ENCODE data around the gene GHR. TPM values are rescaled to one million over a fixed set of nuclear protein-coding genes. Genes with fewer than 3 reads are reported as not detected.

The GHR gene
- total RNA-seq, 1 experiment from 2014 or later, result not detected

DNA sequence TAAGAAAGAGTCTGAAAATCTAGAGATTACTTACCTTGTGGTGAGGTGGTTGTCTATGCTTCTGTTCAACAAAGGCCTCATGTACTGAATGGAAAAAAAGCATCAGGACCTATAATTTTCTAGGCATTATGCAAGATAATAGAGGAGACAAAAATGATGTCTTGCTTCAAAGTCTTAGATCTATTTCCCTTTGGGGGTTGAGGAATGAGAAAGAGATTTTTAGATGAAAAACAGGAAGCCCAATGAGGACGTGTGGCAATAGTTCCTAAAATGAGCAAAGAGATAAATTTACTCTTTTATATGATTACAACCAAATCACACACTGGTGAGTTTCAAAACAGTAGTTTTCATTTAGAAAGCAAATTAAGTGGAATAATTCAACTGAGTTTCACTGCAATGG lies 99.5 kb downstream of the GHR start:
- no peak for DNase-seq (ENCODE audit: low spot score)
- ChIA-PET CTCF (no interaction called here), POLR2A (ENCODE audit: low non-redundant PET) (no interaction called here)
- no TSS peak for BruUV-seq (replicated peaks)
- intact Hi-C loops (cut with micrococcal nuclease; ENCODE audit: unreplicated experiment), result no loop called here
- no peak overlapping the region for H3K27ac ChIP-seq (ENCODE audit: low read depth, low read length, poor library complexity, severe bottlenecking)
- TF ChIP-seq EZH2 (IDR thresholded peaks at IDR 0.05; ENCODE audit: borderline replicate concordance, low read depth, low read length, poor library complexity, severe bottlenecking), result no peak
- TF ChIP-seq, protein P1, sequence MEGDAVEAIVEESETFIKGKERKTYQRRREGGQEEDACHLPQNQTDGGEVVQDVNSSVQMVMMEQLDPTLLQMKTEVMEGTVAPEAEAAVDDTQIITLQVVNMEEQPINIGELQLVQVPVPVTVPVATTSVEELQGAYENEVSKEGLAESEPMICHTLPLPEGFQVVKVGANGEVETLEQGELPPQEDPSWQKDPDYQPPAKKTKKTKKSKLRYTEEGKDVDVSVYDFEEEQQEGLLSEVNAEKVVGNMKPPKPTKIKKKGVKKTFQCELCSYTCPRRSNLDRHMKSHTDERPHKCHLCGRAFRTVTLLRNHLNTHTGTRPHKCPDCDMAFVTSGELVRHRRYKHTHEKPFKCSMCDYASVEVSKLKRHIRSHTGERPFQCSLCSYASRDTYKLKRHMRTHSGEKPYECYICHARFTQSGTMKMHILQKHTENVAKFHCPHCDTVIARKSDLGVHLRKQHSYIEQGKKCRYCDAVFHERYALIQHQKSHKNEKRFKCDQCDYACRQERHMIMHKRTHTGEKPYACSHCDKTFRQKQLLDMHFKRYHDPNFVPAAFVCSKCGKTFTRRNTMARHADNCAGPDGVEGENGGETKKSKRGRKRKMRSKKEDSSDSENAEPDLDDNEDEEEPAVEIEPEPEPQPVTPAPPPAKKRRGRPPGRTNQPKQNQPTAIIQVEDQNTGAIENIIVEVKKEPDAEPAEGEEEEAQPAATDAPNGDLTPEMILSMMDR (conservative IDR thresholded peaks at IDR 0.05; ENCODE audit: low read depth, low read length), result no peak
- no peaks in the 10 kb centered on the region for H3K36me3 ChIP-seq (ENCODE audit: insufficient read depth, low read length, poor library complexity, severe bottlenecking)
- H3K4me3 ChIP-seq (ENCODE audit: low read depth, low read length, poor library complexity, severe bottlenecking), result no peak overlapping the region
- no peaks in the 10 kb centered on the region for H3K27me3 ChIP-seq (replicated peaks; ENCODE audit: insufficient read depth, low read depth, low read length, poor library complexity)
- H3K4me1 ChIP-seq (ENCODE audit: insufficient read depth, low read length, poor library complexity, severe bottlenecking), result no peaks in the 10 kb centered on the region
- no peaks in the 10 kb centered on the region for H3K9me3 ChIP-seq (ENCODE audit: low read depth, low read length, poor library complexity, severe bottlenecking)

DNA sequence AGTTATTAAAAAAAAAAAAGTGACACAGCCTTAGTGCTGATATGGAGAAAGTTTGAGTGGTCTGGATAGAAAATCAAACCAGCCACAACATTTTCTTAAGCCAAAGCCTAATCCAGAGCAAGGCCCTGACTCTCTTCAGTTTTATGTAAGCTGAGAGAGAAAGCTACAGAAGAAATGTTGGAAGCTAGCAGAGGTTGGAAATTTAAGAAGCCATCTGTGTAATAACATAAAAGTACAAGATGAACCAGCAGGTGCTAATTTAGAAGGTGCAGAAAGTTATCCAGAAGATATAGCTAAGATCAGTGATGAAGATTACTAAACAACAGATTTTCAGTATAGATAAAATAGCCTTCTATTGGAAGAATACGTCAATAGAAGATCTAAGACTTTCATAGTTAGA lies 102.9 kb downstream of the GHR start:
- ChIA-PET POLR2A (ENCODE audit: low non-redundant PET) (no interaction called here), CTCF (no interaction called here)
- H3K36me3 ChIP-seq (ENCODE audit: insufficient read depth, low read length, poor library complexity, severe bottlenecking), result no peaks in the 10 kb centered on the region
- H3K9me3 ChIP-seq (ENCODE audit: low read depth, low read length, poor library complexity, severe bottlenecking), result no peaks in the 10 kb centered on the region
- no peaks in the 10 kb centered on the region for H3K27me3 ChIP-seq (replicated peaks; ENCODE audit: insufficient read depth, low read depth, low read length, poor library complexity)
- H3K27ac ChIP-seq (ENCODE audit: low read depth, low read length, poor library complexity, severe bottlenecking), result no peak overlapping the region
- intact Hi-C loops (cut with micrococcal nuclease; ENCODE audit: unreplicated experiment), result no loop called here
- H3K4me1 ChIP-seq (ENCODE audit: insufficient read depth, low read length, poor library complexity, severe bottlenecking), result no peaks in the 10 kb centered on the region
- DNase-seq (ENCODE audit: low spot score), result no peak
- BruUV-seq (replicated peaks), result no TSS peak
- no peak overlapping the region for H3K4me3 ChIP-seq (ENCODE audit: low read depth, low read length, poor library complexity, severe bottlenecking)
- TF ChIP-seq EZH2 (IDR thresholded peaks at IDR 0.05; ENCODE audit: borderline replicate concordance, low read depth, low read length, poor library complexity, severe bottlenecking), result no peak
- TF ChIP-seq, protein P1 (conservative IDR thresholded peaks at IDR 0.05; ENCODE audit: low read depth, low read length), result no peak

DNA sequence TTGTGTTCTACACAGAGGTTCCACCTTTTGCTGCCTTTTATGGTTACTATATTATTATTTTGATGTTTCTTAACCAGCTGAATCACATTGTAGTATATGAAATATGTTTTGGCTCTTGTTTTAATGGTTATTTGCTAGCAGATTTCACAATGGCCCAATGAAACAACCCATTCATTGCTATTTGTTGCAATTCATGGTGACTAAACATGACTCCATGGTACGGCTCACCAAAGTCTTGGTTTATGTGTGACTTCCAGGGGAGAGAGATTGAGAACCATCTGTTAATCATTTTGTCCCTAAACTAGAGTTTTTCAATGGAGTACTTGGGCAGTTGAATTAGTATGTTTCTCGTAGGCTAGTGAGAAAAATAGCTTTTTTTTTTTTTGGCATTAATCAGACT lies 108.4 kb downstream of the GHR start:
- Histone ChIP-seq H3K27me3 (replicated peaks; ENCODE audit: insufficient read depth, low read depth, low read length, poor library complexity) (no peaks in the 10 kb centered on the region), H3K27ac (ENCODE audit: low read depth, low read length, poor library complexity, severe bottlenecking) (no peak overlapping the region), H3K4me1 (ENCODE audit: insufficient read depth, low read length, poor library complexity, severe bottlenecking) (no peaks in the 10 kb centered on the region), H3K4me3 (ENCODE audit: low read depth, low read length, poor library complexity, severe bottlenecking) (no peak overlapping the region), H3K9me3 (ENCODE audit: low read depth, low read length, poor library complexity, severe bottlenecking) (no peaks in the 10 kb centered on the region), H3K36me3 (ENCODE audit: insufficient read depth, low read length, poor library complexity, severe bottlenecking) (no peaks in the 10 kb centered on the region)
- CTCF ChIA-PET, result interaction anchor here (0.6 kb wide), 1 partner anchor 235 kb away, joined by 3 read pairs; no protein-coding TSS in a partner anchor
- intact Hi-C loops (cut with micrococcal nuclease; ENCODE audit: unreplicated experiment), result no loop called here
- POLR2A ChIA-PET (ENCODE audit: low non-redundant PET), result interaction anchor here (0.6 kb wide), 1 partner anchor 220 kb away, joined by 4 read pairs; no protein-coding TSS in a partner anchor
- no peak for DNase-seq (ENCODE audit: low spot score)
- BruUV-seq (replicated peaks), result no TSS peak
- TF ChIP-seq EZH2 (IDR thresholded peaks at IDR 0.05; ENCODE audit: borderline replicate concordance, low read depth, low read length, poor library complexity, severe bottlenecking), result no peak
- TF ChIP-seq, protein P1 (conservative IDR thresholded peaks at IDR 0.05; ENCODE audit: low read depth, low read length), result no peak
